Stimulated activated CD4-positive, alpha-beta T cell treated with anti-CD3 and anti-CD28 coated beads, TNF-alpha, amount 100 ng/mL, for 24 hours (primary cell): ENCODE results near the gene AMZ1.
"Not testable (repeated sequence)": the region's sequence is repeated elsewhere in the genome, so short reads cannot be mapped to it uniquely, and the experiment has no call there.

Source experiments
- DNase-seq, 3 experiments: peaks; one replicate each; pipeline ENCODE4 v3.0.0-alpha.2; 2020; ENCODE audit warnings: low read depth in 3 of 3

The AMZ1 gene

DNA sequence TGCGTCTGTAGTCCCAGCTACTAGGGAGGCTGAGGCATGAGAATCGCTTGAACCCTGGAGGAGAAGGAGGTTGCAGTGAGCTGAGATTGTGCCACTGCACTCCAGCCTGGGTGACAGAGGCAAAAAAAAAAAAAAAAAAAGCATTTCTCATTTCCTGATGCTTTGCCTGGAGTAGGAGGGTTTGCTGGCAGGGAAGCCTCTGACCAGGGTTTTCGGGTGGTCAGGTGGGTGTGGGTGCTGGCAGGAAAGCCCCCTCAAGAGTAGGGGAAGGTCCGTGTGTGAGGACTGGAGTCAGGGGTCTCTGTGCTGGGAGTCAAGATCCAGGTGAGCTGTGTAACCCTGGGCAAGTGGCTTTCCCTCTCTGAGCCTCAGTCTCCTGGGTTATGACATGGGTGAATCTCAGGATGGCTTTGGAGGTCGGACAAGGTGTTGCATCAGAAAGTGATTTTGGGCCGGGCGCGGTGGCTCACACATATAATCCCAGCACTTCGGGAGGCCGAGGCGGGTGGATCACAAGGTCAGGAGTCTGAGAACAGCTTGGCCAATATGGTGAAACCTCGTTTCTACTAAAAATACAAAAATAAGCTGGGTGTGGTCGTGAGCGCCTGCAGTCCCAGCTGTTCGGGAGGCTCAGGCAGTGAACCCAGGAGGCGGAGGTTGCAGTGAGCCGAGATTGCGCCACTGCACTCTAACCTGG, 3.2 kb downstream of the AMZ1 start:
- no peak for DNase-seq

DNA sequence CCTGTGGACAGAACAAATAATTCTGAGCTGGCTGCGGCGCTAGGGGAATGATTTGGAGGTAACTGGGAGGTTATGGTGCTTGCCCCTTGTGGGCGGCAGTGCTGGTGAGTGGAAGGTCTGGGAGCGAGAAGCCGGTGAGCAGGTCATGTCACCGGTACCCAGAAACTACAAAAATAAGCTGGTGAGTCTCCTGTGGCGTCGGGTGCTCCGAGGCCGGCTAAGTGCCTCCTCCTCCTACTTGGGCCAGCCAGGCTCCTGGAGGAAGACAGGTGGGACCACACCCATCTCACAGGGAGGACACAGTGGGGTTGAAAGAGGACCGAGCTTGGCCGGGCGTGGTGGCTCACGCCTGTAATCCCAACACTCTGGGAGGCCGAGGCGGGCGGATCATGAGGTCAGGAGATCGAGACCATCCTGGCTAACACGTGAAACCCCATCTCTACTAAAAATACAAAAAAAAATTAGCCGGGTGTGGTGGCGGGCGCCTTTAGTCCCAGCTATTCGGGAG, 4.0 kb downstream of the AMZ1 start:
- DNase-seq = not testable (repeated sequence)

DNA sequence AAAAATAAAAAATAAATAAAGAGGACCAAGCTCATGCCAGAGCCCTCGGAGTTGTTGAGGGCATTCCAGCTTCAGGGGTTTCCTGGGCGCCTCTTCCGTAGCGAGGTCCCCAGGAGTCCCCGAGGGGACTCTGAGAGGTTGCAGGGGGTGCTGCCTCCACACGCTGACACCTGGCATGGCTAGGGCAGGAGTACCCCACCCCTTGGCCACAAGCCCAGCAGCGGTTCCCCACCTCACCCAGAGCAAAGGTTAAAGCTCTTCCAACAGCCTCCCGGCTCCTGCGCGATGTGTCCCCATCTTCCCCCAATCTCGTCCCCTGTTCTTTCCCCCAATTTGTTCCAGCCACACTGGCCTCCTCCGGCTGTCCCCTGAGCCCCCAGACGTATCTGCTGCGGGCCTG, 4.5 kb downstream of the AMZ1 start:
- DNase-seq = no peak

DNA sequence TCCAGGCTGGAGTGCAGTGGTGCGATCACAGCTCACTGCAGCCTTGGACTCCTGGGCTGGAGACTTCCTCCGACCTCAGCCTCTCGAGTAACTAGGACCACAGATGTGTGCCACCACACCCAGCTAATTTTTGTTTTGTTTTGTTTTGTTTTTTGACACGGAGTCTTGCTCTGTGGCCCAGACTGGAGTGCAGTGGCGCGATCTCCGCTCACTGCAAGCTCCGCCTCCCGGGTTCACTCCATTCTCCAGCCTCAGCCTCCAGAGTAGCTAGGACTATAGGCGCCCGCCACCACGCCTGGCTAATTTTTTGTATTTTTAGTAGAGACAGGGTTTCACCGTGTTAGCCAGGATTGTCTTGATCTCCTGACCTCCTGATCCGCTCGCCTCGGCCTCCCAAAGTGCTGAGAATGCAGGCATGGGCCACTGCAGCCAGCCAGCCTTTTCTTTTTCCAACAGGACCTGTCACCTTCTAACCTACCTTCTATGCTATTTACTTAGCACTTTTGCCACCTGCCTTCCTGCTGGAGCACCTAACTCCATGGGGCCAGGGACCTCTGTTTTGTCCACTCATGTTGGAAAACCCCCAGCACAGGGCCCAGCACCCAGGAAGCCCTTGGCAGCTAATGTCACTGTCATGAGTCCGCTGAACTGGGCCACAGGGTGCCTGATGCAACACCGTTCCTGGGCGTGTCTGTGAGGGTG, 5.6 kb downstream of the AMZ1 start:
- not testable (repeated sequence) for DNase-seq

DNA sequence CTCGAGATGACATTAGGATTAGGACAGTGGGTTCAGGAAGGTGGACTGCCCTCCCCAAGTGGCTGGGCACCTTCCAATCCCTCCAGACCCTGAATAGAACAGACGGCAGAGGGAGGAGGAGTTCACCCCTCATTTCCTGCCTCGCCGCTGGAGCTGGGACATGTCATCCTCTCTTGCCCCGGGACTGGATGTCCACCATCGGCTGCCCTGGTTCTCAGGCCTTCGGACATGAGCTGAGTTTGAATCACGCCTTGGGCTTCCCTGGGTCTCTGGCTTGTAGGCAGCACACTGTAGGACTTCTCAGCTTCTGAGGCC, 6.1 kb downstream of the AMZ1 start:
- DNase-seq = not testable (repeated sequence)

DNA sequence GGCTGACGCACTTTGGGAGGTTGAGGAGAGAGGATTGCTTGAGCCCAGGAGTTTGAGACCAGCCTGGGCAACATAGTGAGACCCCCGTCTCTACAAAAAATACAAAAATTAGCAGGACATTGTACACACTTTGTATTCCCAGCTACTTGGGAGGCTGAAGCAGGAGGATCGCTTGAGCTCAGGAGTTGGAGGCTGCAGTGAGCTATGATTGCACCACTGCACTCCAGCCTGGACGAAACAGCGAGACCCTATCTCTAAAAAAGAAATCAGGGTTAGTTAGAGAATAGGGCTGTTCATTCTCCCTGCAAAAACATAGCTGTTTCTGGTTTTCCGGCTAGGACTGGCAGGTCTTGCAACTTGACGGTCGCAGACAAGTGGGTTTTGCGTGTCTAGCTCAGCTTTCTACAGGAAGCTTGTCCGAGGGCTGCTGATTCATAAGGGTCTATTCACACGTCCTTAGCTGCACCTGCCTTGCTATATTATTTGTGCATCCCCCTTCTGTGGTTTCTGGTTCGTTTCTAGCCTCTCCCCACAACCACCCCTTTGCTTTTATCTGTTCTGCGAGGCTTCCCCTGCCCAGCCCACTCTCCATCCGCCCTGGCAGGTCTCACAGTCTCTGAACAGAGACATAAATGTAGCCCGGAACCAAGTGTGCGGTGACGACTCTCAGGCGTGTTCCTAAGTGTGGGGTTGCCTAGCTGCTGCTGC, 10.7 kb downstream of the AMZ1 start:
- peak in 1 of 3 experiments; percentile 61 for DNase-seq

DNA sequence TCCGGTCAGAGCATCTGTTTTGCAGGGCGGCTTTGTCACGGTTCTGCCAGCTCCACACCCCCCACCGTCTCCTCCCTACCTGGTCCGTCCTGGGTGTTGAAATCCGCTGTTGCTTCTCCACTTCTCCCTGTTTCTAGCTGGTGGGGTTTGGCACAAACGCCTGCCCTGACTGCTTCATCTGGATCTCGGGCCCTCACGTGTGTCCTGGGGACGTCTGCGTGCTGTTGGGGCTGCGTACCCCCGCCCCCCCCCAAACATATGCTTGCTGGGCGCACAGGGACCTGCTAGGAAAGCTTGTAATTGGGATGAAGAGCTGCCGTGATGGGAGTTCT, 11.3 kb downstream of the AMZ1 start:
- DNase-seq = peak in 1 of 3 experiments; percentile 18

DNA sequence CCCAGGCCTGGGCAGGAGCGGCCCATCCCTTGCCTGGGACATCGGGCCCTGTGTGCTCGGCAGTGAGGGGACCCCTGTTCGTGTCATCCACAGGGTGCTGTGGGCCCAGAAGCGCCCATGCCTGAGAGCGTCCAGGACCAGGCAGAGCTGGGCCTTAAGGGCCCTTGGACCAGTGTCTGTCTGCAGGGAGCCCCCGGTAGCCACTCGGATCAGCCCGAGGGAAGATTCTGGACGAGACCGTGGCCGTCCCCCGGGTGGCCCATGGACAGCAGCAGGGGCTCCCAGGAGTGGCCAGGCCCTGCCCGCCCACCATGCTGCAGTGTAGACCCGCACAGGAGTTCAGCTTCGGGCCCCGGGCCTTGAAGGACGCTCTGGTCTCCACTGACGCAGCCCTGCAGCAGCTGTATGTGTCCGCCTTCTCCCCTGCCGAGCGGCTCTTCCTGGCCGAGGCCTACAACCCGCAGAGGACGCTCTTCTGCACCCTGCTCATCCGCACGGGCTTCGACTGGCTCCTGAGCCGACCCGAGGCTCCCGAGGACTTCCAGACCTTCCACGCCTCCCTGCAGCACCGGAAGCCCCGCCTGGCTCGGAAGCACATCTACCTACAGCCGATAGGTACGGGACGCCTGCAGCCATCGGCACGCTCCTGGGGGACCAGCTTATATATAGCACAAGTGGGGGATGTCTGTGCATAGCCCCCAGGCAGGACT, 12.3 kb downstream of the AMZ1 start:
- no peak for DNase-seq

DNA sequence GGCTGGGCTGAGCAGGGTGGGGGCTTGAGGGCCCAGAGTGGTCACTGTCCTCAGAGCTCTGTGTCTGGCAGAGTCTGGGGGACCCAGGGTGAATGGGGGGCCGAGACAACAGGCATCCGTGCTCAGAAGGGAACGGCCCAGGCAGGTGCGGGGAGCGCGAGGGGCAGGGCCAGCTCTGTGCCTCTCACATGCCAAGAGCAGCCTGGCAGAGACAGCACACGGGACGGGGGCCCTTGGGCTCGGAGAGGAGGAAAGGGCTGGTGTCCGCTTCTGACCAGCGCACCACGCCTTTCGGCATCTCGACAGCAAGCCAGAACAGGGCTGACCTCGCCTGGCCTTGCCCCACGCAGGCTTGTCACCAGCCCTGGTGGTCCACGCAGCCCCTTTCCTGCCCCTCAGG, 13.4 kb downstream of the AMZ1 start:
- no peak for DNase-seq

DNA sequence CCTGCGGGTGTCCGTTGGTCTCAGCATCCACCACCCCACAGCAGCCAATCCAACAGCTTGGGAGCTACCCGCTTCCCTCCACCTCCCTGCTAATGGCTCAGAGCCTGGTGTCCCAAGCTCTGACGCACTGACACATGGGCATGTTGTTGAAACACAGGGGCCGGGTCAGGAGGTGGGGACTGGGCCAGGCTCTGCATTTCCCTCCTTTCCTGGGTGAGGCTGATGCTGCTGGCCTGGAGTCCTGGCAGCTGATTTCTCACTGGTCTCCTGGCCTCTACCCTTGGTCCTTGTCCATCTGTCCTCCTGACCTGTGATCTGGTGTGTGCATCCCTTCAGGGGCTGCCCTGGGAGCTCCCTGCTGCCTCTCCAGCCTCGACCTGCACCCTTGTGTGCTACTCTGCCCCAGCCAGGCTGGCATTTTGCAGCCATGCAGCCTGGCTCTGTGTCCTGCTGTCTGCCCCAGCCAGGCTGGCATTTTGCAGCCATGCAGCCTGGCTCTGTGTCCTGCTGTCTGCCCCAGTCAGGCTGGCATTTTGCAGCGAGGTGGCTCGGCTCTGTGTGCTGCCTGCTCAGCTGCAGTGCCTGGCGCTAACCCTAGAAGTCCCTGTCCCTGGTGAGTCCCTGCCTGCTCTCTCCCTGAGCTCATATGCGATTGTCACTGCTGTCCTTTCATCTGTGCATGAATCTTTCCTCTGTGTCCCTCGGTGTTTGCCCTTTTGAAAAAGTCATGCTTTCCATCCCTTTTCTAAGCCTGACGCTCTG, 14.0 kb downstream of the AMZ1 start:
- DNase-seq = no peak

DNA sequence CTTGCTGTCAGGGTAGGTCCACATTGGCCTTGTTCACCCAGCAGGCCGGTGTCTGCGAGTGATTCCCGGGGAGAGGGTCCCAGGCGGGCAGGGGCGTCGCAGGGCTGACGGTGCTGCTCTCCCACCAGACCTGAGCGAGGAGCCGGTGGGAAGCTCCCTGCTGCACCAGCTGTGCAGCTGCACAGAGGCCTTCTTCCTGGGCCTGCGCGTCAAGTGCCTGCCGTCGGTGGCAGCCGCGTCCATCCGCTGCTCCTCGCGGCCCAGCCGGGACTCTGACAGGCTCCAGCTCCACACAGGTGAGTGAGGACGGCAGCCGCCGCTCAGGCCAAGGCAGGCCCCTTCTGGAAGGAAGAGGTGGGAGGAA, 14.6 kb downstream of the AMZ1 start:
- DNase-seq = no peak

DNA sequence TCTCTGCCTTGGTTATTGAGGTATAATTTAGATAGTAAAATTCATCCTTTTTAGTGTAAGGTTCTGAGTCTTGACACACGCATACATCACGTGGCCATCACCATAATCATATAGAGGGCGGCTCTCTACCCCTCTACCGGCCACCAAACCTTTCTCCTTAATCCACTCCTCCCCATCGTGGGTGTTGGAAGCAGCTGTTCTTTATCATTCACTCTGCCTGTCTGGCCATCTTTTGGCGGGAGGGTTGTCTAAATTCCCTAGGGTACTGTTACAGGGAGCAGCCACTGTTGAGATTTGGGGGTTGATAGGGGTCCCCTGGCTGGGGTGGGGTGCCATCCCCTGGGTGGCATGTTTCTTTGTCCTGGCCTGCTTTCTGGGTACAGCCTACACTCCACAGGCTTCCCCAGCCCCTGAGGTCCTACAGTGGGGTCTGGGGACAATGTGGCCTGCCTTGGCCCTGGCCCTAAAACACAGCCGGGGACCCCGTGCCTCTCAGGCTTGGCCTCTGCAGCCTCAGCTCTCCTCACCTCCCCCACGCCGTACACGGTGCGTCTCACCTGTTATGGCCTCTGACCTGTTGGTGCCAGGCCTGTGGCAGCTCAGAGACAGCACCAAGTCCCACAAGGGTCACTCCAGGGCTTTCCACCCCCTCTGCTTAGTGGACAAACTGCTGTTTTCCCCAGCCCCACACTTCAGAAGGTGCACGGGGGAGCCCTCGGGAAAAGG, 17.5 kb downstream of the AMZ1 start:
- no peak for DNase-seq

DNA sequence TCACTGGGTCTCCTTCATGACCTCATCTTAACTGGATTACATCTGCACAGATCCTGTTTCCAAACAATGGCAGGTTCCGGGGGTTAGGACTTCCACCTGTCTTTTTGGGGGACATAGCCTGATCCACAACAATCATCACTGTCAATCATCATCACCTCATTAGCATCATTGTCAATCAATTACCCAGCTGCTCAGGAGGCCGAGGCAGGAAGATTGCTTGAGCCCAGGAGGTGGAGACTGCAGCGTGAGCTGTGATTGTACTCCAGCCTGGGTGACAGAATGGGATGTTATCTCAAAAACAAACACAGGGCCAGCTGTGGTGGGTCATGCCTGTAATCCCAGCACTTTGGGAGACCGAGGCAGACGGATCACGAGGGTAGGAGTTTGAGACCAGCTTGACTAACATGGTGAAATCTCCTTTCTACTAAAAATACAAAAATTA, 18.7 kb downstream of the AMZ1 start:
- no peak for DNase-seq

DNA sequence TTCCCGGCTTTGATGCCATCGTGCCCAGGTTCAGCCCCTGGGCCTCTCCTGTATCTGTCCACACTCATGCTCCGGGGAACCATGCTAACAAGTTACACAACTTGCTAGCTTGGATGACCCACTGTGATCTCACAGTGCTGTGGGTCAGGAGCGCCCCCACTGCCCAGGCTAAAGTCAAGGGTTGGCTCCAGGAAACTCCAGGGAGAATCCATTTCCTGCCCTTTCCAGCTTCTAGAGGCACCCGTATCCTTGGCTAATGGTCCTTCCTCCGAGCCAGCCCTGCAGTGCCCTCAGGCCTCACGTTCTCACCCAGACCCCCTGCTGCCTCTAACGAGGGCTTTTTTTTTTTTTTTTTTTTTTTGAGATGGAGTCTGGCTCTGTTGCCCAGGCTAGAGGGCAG, 19.5 kb downstream of the AMZ1 start:
- DNase-seq = no peak

DNA sequence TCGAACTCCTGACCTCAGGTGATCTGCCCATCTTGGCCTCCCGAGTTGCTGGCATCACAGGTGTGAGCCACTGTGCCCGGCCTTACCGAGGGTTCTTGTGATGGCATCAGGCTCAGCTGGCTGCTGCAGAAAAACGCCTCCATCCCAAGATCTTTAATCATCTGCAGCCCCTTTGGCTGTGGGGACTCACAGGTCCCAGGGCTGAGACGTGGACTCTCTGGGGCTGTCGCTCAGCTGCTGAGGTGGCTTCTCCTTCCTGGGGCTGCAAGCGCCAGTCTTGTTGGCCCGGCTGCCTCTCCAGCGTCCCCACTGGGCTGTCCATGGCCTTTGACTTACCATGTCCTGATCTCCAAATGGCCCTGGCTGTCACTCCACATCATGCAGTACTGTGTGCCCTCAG, 20.0 kb downstream of the AMZ1 start:
- no peak for DNase-seq

DNA sequence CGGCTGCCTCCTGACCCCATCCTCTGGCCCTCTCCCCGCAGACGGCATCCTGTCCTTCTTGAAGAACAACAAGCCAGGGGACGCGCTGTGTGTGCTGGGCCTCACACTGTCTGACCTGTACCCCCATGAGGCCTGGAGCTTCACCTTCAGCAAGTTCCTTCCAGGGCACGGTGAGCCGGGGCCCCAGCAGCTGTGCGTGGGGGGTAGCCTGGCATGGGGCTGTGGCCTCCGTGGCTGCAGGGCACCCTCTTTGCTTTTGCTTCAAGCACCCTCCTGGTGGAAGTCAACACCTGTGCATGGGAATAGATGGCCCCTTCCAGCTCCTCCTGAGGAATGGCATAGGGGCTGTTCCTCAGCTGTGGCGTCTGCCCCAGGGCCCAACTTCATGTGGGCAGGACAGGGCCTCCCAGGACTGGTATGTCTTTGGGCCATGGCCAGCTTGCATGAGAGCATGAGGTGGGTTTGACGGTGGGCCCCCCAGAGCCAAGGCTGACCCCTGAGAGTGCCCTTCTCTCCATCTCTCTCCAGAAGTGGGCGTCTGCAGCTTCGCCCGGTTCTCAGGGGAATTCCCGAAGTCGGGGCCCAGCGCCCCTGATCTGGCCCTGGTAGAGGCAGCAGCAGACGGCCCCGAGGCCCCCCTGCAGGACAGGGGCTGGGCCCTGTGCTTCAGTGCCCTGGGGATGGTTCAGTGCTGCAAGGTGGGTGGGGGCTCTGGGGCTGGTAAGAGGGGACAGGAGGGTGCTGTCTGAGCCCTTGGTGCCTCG, 20.7 kb downstream of the AMZ1 start:
- no peak for DNase-seq

DNA sequence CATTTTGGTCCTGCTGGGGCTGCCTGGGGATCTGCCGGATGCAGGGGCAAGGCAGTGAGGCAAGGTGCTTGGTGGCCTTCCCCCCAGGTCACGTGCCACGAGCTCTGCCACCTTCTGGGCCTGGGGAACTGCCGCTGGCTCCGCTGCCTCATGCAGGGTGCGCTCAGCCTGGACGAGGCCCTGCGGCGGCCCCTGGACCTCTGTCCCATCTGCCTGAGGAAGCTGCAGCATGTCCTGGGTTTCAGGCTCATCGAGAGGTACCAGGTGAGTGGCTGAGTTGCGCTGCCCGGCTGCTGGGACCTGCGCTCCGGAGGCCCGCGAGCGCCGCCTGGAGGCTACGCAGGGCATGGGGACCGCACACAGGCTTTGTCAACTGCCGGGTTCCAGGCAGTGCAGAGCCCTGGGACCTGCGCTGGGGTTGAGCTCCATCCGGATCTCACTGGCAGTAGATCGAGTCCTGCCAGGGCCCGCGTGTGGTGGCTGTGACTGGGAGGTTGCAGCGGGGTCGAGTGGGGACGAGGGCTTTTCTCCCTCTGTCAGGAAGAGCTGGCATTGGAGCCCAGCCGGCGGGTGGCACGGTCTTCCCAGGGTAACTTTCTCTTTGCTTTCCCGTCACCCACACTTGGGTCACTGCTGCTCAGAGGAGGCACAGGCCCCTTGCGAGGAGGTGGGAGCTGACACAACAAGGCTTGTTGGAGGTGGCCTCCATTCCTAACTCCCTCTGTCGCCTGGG, 21.7 kb downstream of the AMZ1 start:
- peak; percentile 52 to 79 (median 54) for DNase-seq

DNA sequence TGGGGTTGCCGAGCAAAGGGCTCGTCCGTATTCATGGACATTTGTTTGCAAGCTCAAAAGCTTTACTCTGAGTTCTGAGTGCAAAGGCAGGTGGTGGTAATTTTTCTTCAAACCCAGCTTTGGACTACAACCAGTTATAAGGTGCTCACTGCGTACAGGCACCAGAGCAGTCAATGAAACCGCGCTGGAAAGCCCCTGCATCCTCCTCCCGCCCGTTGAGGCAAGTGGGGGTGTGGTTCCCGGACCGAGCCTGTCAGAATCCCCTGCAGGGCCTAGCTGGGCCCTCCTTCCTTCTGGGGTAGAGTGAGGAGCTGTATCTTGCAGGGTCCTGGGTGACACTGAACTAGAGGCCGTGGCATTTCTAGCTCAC, 22.3 kb downstream of the AMZ1 start:
- peak in 1 of 3 experiments; percentile 51 for DNase-seq

DNA sequence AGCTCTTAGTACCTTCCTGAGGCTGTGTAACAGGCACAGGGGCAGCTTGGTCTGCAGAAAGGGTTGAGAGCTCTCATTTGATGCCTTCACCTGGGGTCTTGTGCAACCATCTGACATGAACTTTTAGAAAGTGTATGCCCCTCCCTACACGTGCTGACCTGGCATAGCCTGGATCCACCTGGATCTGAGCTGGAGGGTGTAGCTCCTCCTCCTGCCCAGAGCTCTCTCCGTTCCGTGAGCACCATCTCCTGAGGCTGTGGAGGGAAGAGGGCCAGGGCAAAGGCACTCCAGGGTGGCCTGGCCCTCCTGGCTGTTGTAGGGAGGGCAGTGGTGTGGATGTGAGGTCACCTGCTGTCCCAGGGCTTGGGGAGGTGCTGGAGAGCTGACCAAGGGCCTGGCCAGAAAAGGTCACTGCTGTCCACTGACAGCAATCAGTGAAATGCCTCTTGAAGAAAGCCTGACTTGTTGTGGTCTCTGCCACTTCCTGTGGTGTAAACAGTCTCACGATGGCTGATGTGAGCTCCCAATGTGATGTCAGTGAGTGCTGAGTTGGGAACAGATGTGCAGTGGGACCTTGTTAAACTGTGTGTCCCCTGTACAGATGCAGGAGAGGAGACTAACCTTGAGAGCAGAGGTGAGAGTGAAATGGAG, 23.0 kb downstream of the AMZ1 start:
- DNase-seq = no peak
